Stimulated activated CD8-positive, alpha-beta memory T cell treated with anti-CD3 and anti-CD28 coated beads, Interleukin-15, amount 100 ng/mL, for 1 hour (primary cell): ENCODE results near the gene IL1RAPL2.
"Not testable (repeated sequence)": the region's sequence is repeated elsewhere in the genome, so short reads cannot be mapped to it uniquely, and the experiment has no call there.

Experiments used
- DNase-seq: peaks from one replicate; pipeline ENCODE4 v3.0.0-alpha.2; 2020; ENCODE audit warnings: low read depth

IL1RAPL2 gene

DNA sequence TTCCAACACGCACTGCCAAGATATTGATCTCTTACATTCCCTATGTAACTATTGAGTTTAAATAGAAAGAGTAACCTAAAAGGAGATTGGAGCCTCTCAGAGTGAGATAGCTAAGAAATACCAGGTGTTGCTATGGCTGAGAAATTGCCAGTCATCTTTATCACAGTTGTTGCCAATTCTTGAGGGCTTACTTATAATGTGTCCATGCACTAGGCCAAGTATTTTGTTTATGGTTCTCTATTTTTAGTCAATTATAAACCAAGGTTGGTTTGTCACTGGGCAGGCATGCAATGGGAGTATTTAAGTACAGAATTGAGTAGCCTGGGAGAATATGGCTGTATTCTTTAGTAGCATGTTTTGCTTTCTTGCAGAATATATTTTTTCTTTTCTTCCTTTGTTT is 452.9 kb downstream of the IL1RAPL2 start:
- DNase-seq: no peak

DNA sequence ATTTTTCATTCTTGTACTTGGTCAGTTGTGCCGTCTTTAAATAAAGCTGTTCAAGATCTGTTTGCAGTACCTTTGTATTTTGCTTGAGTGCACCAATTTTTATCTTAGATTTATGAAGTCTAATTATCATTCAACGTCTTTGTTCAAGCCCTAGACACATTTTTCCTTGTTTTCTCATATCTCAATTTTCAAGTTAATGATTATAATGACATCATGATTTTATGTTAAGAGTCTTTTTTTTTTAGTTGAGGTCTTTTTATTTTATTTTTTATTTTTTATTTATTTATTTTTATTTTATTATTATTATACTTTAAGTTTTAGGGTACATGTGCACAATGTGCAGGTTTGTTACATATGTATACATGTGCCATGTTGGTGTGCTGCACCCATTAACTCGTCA is 463.0 kb downstream of the IL1RAPL2 start:
- not testable (repeated sequence) for DNase-seq

DNA sequence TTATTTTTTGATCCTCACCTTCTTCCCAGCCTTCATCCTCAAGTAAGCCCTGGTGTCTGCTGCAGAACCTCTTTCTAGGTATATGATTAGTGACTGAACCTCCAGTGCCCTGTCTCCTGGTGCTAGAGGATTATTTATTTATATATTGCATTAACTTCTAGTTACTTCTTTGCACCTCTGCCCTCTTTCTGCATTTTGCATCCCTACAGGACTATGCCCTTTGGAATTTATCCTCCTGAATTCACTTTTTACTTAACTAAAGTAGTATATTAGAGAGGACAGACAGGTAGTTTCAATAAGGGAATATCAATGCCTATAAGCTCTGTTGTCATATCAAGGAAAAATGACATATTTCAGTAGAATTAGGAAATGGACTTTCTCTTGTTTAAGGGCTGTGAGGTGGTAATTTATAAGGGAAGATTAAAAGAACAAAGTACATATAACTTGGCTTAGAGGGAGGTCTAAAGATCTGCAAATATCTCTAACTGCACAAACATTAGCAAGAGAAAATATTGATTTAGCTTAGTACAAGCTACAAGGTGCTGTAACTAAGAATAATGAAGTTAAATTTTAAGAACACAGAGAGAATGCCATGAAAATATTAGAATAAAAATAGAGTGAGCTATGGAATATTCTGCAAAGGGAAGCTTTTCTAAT is 472.8 kb downstream of the IL1RAPL2 start:
- DNase-seq: no peak

DNA sequence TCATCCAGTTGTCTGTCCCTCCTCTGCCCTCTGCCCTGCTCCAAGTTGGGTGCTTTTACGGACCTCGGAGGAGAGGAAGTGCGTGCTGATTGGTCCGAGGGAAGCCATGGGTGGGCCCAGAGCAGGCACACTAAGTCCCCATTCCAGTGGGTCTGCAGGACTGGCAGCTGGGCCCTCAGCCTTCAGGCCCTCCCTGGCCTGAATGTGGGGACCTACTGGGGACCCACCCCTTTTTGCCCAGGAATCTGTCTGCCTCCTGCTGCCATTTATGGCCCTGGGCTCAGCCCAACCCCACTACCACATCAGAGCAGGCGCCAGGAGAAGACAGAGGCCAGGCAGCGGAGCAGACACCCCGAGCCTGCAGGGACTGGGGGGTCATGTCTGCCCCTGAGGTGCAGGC is 484.9 kb downstream of the IL1RAPL2 start:
- no peak for DNase-seq

GRCh38 chrX:105051364-105051763 is 485.4 kb downstream of the IL1RAPL2 start:
- DNase-seq: no peak

DNA sequence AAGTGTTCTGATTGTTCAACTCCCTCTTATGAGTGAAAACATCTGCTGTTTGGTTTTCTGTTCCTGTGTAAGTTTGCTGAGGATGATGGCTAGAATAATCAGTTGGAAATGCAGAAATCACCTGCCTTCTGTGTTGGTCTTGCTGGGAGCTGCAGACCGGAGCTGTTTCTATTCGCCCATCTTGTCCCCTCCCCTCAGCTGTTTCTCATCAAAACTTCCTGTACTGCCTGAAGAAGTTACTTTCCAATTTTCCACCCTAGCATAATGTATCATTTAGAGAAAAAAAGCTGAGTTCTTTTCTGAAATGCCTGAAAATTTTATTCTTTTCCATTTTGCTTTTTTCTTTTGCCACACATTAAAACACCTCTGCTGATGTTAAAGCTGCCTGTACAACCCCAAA is 486.9 kb downstream of the IL1RAPL2 start:
- DNase-seq: no peak

DNA sequence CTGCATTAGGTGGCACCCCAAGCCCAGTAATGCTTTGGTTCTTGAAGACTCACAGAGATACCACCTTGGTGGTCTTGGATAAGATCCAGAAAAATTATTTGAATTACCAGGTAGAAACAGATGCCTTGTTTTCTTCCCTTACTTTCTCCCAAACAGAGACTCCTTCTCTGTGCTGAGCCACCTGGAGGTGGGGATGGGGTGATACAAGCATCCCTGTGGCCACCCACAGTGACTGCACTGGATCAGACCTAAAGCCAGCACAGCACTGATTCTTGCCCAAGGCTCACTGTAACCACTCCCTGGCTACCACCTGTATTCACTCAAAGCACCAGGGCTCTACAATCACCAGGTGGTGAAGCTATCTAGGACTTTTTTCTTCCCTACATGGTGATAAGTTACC is 497.7 kb downstream of the IL1RAPL2 start:
- DNase-seq: no peak

DNA sequence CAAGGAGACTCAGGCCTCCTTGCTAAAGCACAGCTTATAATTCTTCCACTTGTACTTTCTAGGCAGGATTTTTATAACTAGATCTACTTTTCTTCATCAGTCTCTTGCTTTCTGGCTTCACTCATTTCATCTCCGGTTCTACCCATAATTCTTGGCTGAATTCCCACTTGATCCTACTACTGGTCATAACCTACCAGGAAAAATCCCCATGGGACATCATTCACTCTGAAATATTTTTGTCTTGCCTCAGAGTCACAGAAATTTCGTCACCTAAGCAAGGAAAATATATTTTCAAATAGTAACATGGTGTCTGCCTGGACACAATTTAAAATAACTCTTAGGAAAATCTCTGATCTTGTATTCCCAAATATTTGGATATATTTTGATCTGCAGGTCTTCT is 532.2 kb downstream of the IL1RAPL2 start:
- DNase-seq: no peak

DNA sequence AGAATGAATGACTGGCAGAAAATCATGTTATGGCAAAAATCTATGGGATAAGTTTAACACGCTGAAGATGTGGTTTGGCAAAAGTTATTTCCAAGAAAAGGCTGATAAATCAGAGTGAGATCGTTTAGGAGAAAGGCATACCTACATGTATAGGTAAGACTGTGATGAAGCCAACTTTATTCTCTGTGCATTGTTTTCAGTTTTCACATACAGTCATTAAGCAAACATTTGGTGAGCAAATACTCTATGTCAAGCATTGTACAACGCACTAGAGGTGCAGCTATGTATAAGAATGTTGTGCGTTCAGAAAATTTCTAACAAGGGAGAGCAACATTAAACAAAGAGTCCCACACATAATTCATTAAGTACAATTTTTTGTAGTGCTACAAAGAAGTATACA is 532.8 kb downstream of the IL1RAPL2 start:
- no peak for DNase-seq

DNA sequence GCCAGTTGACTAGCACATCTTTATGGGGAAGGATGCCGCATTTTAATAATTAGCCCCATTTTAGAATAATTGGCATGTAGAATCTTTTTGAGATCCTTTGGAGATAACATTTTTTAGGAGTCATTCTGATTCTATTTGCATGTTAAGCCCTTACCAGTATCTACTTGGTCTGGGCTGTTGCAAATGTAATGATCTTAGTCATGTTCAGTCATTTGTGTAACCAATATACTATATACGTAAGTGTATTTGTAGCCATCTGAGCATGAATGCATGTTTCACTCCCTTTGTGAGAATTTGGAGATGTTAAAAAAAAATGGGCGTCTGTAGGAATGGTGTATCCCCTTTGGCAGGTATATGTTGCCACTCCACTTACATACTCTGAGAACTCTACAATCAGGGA is 535.4 kb downstream of the IL1RAPL2 start:
- no peak for DNase-seq

DNA sequence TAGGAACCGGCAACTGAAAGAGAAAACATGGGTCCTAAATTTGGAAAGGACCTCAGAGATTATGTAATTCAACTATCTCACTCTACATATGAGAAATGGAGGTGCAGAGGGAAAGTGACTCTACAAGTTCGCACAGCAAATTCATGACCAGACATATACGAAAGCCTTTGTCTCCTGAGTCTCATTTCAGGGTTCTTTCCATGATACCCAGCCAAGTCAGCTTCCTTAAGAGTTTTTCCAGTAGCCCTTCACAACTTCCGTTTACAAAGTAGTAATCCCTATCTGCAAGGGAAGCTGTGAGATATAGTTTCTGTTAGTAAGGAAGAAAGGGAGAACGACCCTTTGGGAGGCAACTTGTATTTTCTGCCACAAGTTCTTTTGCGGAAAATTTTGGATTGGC is 543.9 kb downstream of the IL1RAPL2 start:
- no peak for DNase-seq

DNA sequence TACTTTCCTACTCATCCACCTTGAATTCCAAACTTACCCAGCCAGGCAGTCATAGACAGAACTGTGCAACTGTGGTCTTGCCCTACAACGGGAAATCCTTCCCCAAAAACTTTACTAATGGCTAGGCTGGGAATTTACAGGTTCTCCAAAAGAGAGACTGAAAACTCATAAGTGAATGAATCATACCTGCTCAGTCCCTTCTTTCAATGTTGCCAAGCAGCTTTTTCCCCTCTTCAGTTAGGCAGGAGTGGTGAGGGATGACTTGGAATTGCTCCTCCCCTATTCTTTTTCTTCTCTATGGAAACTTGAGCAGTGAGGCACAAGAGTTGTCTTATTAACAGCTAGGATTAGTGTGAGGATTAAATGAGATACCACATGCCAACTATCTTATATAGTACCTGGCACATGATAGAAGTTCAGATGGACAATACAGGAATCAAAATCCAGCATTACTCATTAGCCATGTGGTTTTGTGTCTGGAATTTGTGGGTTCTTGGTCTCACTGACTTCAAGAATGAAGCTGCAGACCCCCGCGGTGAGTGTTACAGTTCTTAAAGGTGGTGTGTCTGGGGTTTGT is 548.6 kb downstream of the IL1RAPL2 start:
- no peak for DNase-seq

DNA sequence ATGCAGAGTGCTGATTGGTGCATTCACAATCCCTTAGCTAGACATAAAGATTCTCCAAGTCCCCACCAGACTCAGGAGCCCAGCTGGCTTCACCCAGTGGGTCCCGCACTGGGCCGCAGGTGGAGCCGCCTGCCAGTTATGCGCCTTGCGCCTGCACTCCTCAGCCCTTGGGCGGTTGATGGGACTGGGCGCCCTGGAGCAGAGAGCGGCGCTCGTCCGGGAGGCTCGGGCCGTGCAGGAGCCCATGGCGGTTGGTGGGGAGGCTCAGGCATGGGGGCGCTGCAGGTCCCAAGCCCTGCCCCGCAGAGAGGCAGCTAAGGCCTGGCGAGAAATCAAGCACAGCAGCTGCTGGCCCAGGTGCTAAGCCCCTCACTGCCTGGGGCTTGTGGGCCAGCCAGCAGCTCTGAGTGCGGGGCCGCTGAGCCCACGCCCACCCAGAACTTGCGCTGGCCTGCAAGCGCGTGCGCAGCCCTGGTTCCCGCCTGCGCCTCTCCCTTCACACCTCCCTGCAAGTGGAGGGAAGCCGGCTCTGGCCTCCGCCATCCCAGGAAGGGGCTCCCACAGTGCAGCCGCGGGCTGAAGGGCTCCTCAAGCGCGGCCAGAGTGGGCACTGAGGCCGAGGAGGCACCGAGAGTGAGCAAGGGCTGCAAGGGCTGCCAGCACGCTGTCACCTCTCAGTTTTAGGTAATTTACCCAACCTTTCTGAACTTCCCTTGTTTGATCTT is 549.8 kb downstream of the IL1RAPL2 start:
- not testable (repeated sequence) for DNase-seq

- DNase-seq: no peak
Measured at GRCh38 chrX:105116486-105116885, 550.5 kb downstream of the IL1RAPL2 start.

DNA sequence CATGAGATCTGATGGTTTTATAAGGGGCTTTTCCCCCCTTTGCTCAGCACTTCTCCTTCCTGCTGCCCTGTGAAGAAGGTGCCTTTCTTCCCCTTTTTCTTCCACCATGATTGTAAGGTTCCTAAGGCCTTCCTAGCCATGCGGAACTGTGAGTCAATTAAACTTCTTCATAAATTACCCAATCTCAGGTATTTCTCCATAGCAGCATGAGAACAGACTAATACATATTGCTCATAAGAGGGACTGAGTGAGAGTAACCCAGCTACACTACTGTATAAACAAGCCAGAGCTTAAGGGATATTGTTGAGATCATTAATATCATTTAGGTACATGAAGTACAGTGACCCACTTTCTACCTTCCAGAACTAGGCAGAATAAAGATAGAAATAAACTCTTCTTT is 551.6 kb downstream of the IL1RAPL2 start:
- no peak for DNase-seq

DNA sequence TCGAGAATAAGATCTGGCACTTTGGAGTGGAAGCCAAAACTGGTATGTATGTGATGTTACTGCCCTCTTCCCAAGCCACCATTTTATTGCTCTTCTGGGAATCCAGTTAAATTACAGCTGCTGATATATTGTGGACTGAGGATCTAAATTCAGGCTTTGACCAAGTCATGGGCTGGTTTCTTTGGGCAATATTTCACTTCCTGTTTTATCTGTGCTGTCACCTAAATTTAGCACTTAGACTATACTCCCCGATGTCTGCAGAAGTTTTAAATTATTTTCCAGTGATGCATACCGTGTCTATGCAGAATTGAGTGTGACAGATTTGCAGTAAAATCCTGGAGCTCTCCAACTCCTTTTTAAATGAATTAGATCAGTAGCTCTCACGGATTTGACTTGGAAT is 554.5 kb downstream of the IL1RAPL2 start:
- DNase-seq: no peak

DNA sequence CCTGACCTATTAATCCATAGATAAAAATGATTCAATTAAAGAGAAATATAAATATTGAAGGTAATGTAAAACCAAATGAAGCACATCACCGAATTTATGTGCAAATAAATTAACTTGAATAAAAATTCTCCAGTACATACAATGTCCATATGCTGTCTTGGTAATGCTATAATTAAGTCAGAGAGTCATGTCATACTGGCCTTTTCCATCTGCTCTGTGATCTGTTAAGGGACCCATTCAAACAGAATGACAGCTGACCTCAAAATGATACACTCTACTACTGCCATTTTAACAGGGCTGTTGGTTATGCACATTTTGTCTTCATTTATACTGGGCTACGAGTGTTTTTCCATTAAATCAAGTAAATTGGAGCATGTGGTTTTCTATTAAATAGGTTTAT is 555.2 kb downstream of the IL1RAPL2 start:
- DNase-seq: no peak

GRCh38 chrX:105126201-105126600 is 560.2 kb downstream of the IL1RAPL2 start:
- DNase-seq: no peak

DNA sequence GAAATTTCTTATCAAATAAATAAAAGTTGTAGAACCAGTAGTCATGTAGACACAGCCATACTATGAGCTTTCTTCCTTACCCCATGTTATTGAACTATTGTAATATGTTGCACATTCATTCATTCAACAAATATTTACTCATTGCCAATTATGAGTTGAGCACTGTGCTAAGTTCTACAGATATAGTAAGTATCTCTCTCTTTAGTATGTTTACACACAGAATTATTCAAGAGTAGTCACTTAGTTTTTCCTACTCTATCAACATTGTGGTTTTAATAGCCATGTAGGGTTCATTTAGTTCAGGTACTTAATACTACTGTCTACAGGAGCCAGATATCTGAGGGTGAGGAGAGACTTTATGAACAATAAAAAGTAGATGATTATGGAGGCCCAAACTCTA is 568.3 kb downstream of the IL1RAPL2 start:
- DNase-seq: no peak

DNA sequence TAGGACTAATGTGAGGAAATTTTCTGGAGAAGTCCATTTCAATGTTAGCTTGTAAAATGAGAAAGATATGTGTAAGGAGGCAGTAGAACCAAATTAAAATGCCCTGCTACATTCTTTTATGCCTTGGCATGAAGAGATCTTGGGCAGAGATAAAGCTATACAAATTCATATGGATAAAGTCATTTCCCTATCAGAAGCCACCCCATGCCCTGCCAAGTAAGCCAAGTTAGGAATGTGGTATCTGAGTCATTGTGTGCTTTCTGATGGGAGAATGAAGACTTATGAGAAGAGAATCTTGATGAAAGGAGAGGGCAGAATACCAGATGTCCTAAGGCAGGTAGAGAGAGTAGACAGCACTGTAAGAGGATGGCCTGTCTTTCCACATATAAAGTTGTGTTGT is 570.8 kb downstream of the IL1RAPL2 start:
- DNase-seq: no peak

- DNase-seq: no peak
Measured at GRCh38 chrX:105150036-105150435, 584.0 kb downstream of the IL1RAPL2 start.

GRCh38 chrX:105150557-105150956 is 584.6 kb downstream of the IL1RAPL2 start:
- DNase-seq: no peak

DNA sequence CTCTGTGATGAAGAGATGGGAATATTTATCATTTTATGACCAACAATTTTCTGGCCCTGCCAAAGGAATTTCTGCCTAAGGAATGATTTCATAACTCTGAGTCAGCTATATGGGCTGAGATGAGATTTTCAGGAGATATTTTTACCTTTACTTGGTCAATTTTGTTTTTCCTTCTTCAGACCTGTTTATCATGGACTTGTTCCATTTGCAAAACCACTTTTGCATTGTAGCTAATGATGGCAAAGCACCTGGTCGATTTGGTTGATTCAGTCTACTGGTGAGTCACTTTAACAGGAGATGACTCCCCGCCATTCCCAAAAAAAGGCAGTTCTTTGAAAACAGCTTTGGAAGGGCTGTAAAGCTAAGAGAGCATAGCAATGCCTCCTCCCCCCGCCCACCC is 601.2 kb downstream of the IL1RAPL2 start:
- no peak for DNase-seq

DNA sequence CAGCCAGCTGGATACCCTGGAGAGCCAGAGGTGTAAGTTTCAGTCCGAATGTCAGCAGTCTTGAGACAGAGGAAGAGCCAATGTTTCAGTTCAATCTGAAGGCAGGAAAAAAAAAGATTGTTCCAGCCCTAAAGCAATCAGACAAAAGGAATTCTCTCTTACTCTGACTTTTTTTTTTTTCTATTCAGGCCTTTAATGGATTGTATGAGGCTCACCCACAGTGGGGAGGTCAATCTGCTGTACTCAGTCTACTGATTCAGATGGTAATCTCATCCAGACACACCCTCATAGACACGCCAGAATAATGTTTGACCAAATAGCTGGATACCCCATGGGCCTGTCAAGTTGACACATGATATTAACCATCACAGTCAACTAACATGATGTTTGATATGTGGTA is 602.6 kb downstream of the IL1RAPL2 start:
- no peak for DNase-seq
